WTC11 (cell line): ENCODE measurements around the gene EIF4ENIF1. TPM values are rescaled to one million over a fixed set of nuclear protein-coding genes. Genes with fewer than 3 reads are reported as not detected.
A peak's percentile ranks its signal among the peaks of the same experiment; 100 is the strongest.

Experiments
- ATAC-seq: fragments of 200-7000 bp; cut with Tn5 transposase; 2 replicates; pipeline ENCODE4 v1.10.0; 2021; ENCODE audit warnings: mild to moderate bottlenecking, moderate library complexity
- CTCF ChIA-PET: fragments of 300-600 bp; sonication (Branson Sonifier 250); formaldehyde crosslinking; loops from one replicate; lab custom pipeline; 2021; ENCODE audit warnings: antibody characterized with exemption; lab: Charles Lee
- POLR2A ChIA-PET: fragments of 350-600 bp; sonication (Branson Sonifier 250); formaldehyde crosslinking; loops from one replicate; lab custom pipeline; 2021; ENCODE audit warnings: antibody characterized with exemption; lab: Charles Lee
- DNase-seq: peaks from one replicate; pipeline ENCODE4 v3.0.0; 2021; ENCODE audit warnings: low spot score
- H3K27ac Mint-ChIP-seq: 2 replicates; pipeline ENCODE4 v1.8.0; 2021; ENCODE audit warnings: mixed read lengths
- H3K27me3 Mint-ChIP-seq: 2 replicates; pipeline ENCODE4 v1.8.0; 2021; ENCODE audit warnings: low read depth, mild to moderate bottlenecking, moderate library complexity, mixed read lengths
- H3K36me3 Mint-ChIP-seq: 2 replicates; pipeline ENCODE4 v1.8.0; 2021; ENCODE audit warnings: mixed read lengths
- H3K4me1 Mint-ChIP-seq: 2 replicates; pipeline ENCODE4 v1.8.0; 2022; ENCODE audit warnings: mixed read lengths
- H3K4me3 Mint-ChIP-seq: 2 replicates; pipeline ENCODE4 v1.8.0; 2021; ENCODE audit warnings: mild to moderate bottlenecking, moderate library complexity, mixed read lengths
- H3K9me3 Mint-ChIP-seq: 2 replicates; pipeline ENCODE4 v1.8.0; 2021; ENCODE audit warnings: mixed read lengths
- ATF1 ChIP-seq: sonication (generic); formaldehyde crosslinking; IDR thresholded peaks from 2 replicates; pipeline ENCODE4 v1.8.1; 2023; ENCODE audit warnings: mild to moderate bottlenecking, moderate library complexity, missing genetic modification reagents
- CBFB ChIP-seq: sonication (generic); formaldehyde crosslinking; IDR thresholded peaks from 2 replicates; pipeline ENCODE4 v1.8.1; 2022; ENCODE audit warnings: mild to moderate bottlenecking, low read depth, missing genetic modification reagents
- CDX4 ChIP-seq: fragments of 250-450 bp; sonication (Bioruptor Pico); IDR thresholded peaks from 2 replicates; pipeline ENCODE4 v1.9.0; 2021; ENCODE audit warnings: moderate library complexity, mild to moderate bottlenecking, inconsistent platforms, borderline replicate concordance
- EMX1 ChIP-seq: fragments of 250-450 bp; sonication (Bioruptor Pico); IDR thresholded peaks from 2 replicates; pipeline ENCODE4 v1.8.0; 2021; ENCODE audit warnings: mild to moderate bottlenecking
- ETV6 ChIP-seq: sonication (generic); formaldehyde crosslinking; IDR thresholded peaks from 2 replicates; pipeline ENCODE4 v1.8.1; 2022; ENCODE audit warnings: mild to moderate bottlenecking, missing genetic modification reagents
- FOXP1 ChIP-seq: sonication (generic); formaldehyde crosslinking; IDR thresholded peaks from 2 replicates; pipeline ENCODE4 v1.8.0; 2022; ENCODE audit warnings: missing genetic modification reagents, mild to moderate bottlenecking, moderate library complexity, borderline replicate concordance
- FOXP4 ChIP-seq: sonication (generic); formaldehyde crosslinking; IDR thresholded peaks from 2 replicates; pipeline ENCODE4 v1.8.0; 2022; ENCODE audit warnings: mild to moderate bottlenecking, missing genetic modification reagents
- KAT7 ChIP-seq: sonication (generic); formaldehyde crosslinking; IDR thresholded peaks from 2 replicates; pipeline ENCODE4 v1.8.1; 2023; ENCODE audit warnings: missing genetic modification reagents, mild to moderate bottlenecking, borderline replicate concordance
- MXD4 ChIP-seq: fragments of 250-450 bp; sonication (Bioruptor Pico); IDR thresholded peaks from 2 replicates; pipeline ENCODE4 v1.8.0; 2021; ENCODE audit warnings: mild to moderate bottlenecking, moderate library complexity, borderline replicate concordance
- NFYB ChIP-seq: sonication (generic); formaldehyde crosslinking; conservative IDR thresholded peaks from 2 replicates; pipeline ENCODE4 v1.8.0; 2022; ENCODE audit warnings: low read depth, missing genetic modification reagents
- RELA ChIP-seq: sonication (generic); formaldehyde crosslinking; IDR thresholded peaks from 2 replicates; pipeline ENCODE4 v1.8.1; 2022; ENCODE audit warnings: missing genetic modification reagents, mild to moderate bottlenecking, borderline replicate concordance
- ZBTB21 ChIP-seq: sonication (generic); formaldehyde crosslinking; IDR thresholded peaks from 2 replicates; pipeline ENCODE4 v1.8.1; 2023; ENCODE audit warnings: mild to moderate bottlenecking, missing genetic modification reagents, borderline replicate concordance
- ZNF281 ChIP-seq: sonication (generic); formaldehyde crosslinking; IDR thresholded peaks from 2 replicates; pipeline ENCODE4 v1.8.0; 2023; ENCODE audit warnings: mild to moderate bottlenecking, missing genetic modification reagents
- ZNF416 ChIP-seq: fragments of 250-450 bp; sonication (Bioruptor Pico); IDR thresholded peaks from 2 replicates; pipeline ENCODE4 v1.9.0; 2021; ENCODE audit warnings: mild to moderate bottlenecking, inconsistent platforms
- total RNA-seq: library from RNA; stranded (reverse); gene quantifications from 3 replicates; pipeline ENCODE4 v1.2.3, GENCODE V29; 2021
- TF ChIP-seq, protein P1 (sequence below): sonication (generic); formaldehyde crosslinking; IDR thresholded peaks from 2 replicates; pipeline ENCODE4 v1.8.1; 2023; ENCODE audit warnings: mild to moderate bottlenecking, missing genetic modification reagents
- TF ChIP-seq, protein P2 (sequence below): sonication (generic); formaldehyde crosslinking; IDR thresholded peaks from 2 replicates; pipeline ENCODE4 v1.8.0; 2022; ENCODE audit warnings: mild to moderate bottlenecking, missing genetic modification reagents
- TF ChIP-seq, protein P3 (sequence below): sonication (generic); formaldehyde crosslinking; IDR thresholded peaks from 2 replicates; pipeline ENCODE4 v1.8.1; 2022; ENCODE audit warnings: mild to moderate bottlenecking, moderate library complexity, missing genetic modification reagents
- TF ChIP-seq, protein P4 (sequence below): sonication (generic); formaldehyde crosslinking; IDR thresholded peaks from 2 replicates; pipeline ENCODE4 v1.8.0; 2022; ENCODE audit warnings: mild to moderate bottlenecking, missing genetic modification reagents

The EIF4ENIF1 gene
- total RNA-seq, 1 experiment from 2014 or later, result 22.8 TPM

- no peak; the same call in 1 of the 2 replicates for TF ChIP-seq ZNF281
- 0 out of 2 replicates have a peak, but pooled peaks have one; percentile 60 for TF ChIP-seq EMX1 (CRISPR knock-in tag)
- TF ChIP-seq KAT7 (CRISPR knock-in tag), result 0 out of 2 replicates have a peak, but pooled peaks have one; percentile 55
- peak; percentile 79; the same call in 1 of the 2 replicates for TF ChIP-seq ETV6 (CRISPR knock-in tag)
- peak; percentile 76; the same call in 1 of the 2 replicates for TF ChIP-seq FOXP1 (CRISPR knock-in tag)
- no peak for TF ChIP-seq ZNF416
- peak; percentile 47; the same call in 1 of the 2 replicates for TF ChIP-seq RELA
- TF ChIP-seq, protein P1, sequence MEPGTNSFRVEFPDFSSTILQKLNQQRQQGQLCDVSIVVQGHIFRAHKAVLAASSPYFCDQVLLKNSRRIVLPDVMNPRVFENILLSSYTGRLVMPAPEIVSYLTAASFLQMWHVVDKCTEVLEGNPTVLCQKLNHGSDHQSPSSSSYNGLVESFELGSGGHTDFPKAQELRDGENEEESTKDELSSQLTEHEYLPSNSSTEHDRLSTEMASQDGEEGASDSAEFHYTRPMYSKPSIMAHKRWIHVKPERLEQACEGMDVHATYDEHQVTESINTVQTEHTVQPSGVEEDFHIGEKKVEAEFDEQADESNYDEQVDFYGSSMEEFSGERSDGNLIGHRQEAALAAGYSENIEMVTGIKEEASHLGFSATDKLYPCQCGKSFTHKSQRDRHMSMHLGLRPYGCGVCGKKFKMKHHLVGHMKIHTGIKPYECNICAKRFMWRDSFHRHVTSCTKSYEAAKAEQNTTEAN, result peak; percentile 79; the same call in 1 of the 2 replicates
- peak; percentile 67; the same call in 1 of the 2 replicates for TF ChIP-seq ZBTB21 (CRISPR knock-in tag)
These were observed at the start of gene EIF4ENIF1 (continued) for GRCh38 chr22:31489632-31490495.

- no peak overlapping the region for H3K4me3 Mint-ChIP-seq
- DNase-seq (no peak), ATAC-seq (no peak)
- no peaks in the 10 kb centered on the region for H3K27me3 Mint-ChIP-seq
- no peaks in the 10 kb centered on the region for H3K36me3 Mint-ChIP-seq
- no peaks in the 10 kb centered on the region for H3K9me3 Mint-ChIP-seq
- H3K27ac Mint-ChIP-seq, result peak overlapping the region; percentile 0; the same call in 1 of the 2 replicates
- ChIA-PET POLR2A (no interaction called here), CTCF (interaction anchor here (0.9 kb wide), 1 partner anchor 87 kb away, joined by 4 read pairs; no protein-coding TSS in a partner anchor)
- TF ChIP-seq MXD4 (CRISPR knock-in tag) (no peak), CBFB (CRISPR knock-in tag) (no peak), ETV6 (CRISPR knock-in tag) (no peak), ZNF416 (no peak), CDX4 (no peak), NFYB (CRISPR knock-in tag) (no peak), FOXP4 (CRISPR knock-in tag) (no peak), ATF1 (CRISPR knock-in tag) (no peak)
- TF ChIP-seq, protein P1, result no peak
- TF ChIP-seq, protein P2, sequence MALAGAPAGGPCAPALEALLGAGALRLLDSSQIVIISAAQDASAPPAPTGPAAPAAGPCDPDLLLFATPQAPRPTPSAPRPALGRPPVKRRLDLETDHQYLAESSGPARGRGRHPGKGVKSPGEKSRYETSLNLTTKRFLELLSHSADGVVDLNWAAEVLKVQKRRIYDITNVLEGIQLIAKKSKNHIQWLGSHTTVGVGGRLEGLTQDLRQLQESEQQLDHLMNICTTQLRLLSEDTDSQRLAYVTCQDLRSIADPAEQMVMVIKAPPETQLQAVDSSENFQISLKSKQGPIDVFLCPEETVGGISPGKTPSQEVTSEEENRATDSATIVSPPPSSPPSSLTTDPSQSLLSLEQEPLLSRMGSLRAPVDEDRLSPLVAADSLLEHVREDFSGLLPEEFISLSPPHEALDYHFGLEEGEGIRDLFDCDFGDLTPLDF (CRISPR knock-in tag), result no peak
- TF ChIP-seq, protein P3, sequence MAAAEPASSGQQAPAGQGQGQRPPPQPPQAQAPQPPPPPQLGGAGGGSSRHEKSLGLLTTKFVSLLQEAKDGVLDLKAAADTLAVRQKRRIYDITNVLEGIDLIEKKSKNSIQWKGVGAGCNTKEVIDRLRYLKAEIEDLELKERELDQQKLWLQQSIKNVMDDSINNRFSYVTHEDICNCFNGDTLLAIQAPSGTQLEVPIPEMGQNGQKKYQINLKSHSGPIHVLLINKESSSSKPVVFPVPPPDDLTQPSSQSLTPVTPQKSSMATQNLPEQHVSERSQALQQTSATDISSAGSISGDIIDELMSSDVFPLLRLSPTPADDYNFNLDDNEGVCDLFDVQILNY (CRISPR knock-in tag), result no peak
- TF ChIP-seq, protein P4, sequence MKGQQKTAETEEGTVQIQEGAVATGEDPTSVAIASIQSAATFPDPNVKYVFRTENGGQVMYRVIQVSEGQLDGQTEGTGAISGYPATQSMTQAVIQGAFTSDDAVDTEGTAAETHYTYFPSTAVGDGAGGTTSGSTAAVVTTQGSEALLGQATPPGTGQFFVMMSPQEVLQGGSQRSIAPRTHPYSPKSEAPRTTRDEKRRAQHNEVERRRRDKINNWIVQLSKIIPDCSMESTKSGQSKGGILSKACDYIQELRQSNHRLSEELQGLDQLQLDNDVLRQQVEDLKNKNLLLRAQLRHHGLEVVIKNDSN, result no peak
- H3K4me1 Mint-ChIP-seq, result no peaks in the 10 kb centered on the region
These were observed 49.2 kb upstream of the EIF4ENIF1 start for GRCh38 chr22:31538815-31539214.
